Measurements from ENCODE around the gene CTU2. TPM values are rescaled to one million over a fixed set of nuclear protein-coding genes. Genes with fewer than 3 reads are reported as not detected.
A peak's percentile ranks its signal among the peaks of the same experiment; 100 is the strongest.

Gene CTU2
- total and polyA plus RNA-seq, 9 of the 15 experiments (the other 6 are each of a cell fraction or from before 2014, with no cell fraction given): 1.3 to 105 (median 23.2) TPM

- POLR2A ChIA-PET: interaction anchor here (0.6 to 2.0 kb wide), 5 partner anchors 9 to 755 kb away, joined by 3 to 6 read pairs (median 3); no protein-coding TSS in a partner anchor
- DNase-seq (ENCODE audit: extremely low read depth in 1 of 4, low spot score in 3 of 4): no peak
Measured at GRCh38 chr16:88673716-88674379, 32.5 kb upstream of the CTU2 start.

More at GRCh38 chr16:88673716-88674379, 32.5 kb upstream of the CTU2 start:
- FAIRE-seq (no peak), ATAC-seq (no peak)
- TF ChIP-seq MITF (IDR thresholded peaks at IDR 0.05) (no peak), E2F5 (CRISPR knock-in tag; IDR thresholded peaks at IDR 0.05) (no peak), ZBTB33 (CRISPR knock-in tag; IDR thresholded peaks at IDR 0.05) (peak; percentile 20; the same call in 1 of the 2 replicates)
- no peaks in the 10 kb centered on the region for H3K79me2 ChIP-seq (ENCODE audit: control insufficient read depth, insufficient read depth, low read length)
- peaks cover 3% of the 10 kb centered on the region; the same call in 1 of the 3 replicates for H3K36me3 ChIP-seq (ENCODE audit: control insufficient read depth, insufficient read depth, low read length)
- H3K4me2 ChIP-seq (ENCODE audit: insufficient read depth, low read length): no peak overlapping the region
- no peaks in the 10 kb centered on the region for H3K9me3 ChIP-seq (replicated peaks; ENCODE audit: control insufficient read depth, insufficient read depth, low read depth, low read length)
- no peaks in the 10 kb centered on the region for H3K27me3 ChIP-seq (ENCODE audit: control insufficient read depth in 2 of 2, insufficient read depth in 2 of 2, low read length in 2 of 2)
- CTCF ChIA-PET (ENCODE audit: low intra/inter-chr PET ratio): interaction anchor here (1.0 kb wide), 1 partner anchor 24 kb away, joined by 3 read pairs; no protein-coding TSS in a partner anchor
- no peak overlapping the region for H3K9ac ChIP-seq (ENCODE audit: insufficient read depth in 1 of 2, low read depth in 2 of 2, low read length in 2 of 2)
- H3K4me3 ChIP-seq: no peak overlapping the region
- BruUV-seq (replicated peaks): no TSS peak
- H3K4me1 ChIP-seq (replicated peaks in 1 of 2; ENCODE audit: control insufficient read depth in 2 of 2, insufficient read depth in 2 of 2, low read length in 2 of 2): peaks cover 0 to 34% of the 10 kb centered on the region in 2 experiments; a peak in 2 of 5 replicates
- no peaks in the 10 kb centered on the region; the same call in 1 of the 2 replicates for H4K20me1 ChIP-seq (replicated peaks; ENCODE audit: control insufficient read depth, insufficient read depth, low read length)
- H3K27ac ChIP-seq (ENCODE audit: extremely low read depth, low read depth, low read length): no peak overlapping the region
- intact Hi-C loops (cut with micrococcal nuclease) (no loop called here), in situ Hi-C loops (cut with MboI) (no loop called here)
- no peak overlapping the region for H2AFZ ChIP-seq (ENCODE audit: low read depth, low read length)
- WGBS (ENCODE audit: insufficient coverage, low coverage, missing lambda C conversion rate): 67% methylated on average over 19 of the region's 19 CpGs
- H3K9me1 ChIP-seq (ENCODE audit: control insufficient read depth, insufficient read depth, low read length): no peaks in the 10 kb centered on the region
